Mesothelial cell of epicardium (in vitro differentiated cells): ENCODE results near the gene UBA3. TPM values are rescaled to one million over a fixed set of nuclear protein-coding genes. Genes with fewer than 3 reads are reported as not detected.

Source experiments
- DNase-seq, 2 experiments: peaks; one replicate each; pipeline ENCODE4 v3.0.0; 2021; ENCODE audit warnings: low spot score in 2 of 2; ENCODE audit not compliant: unreplicated experiment in 2 of 2
- H3K27ac Mint-ChIP-seq: 2 replicates; pipeline ENCODE4 v1.8.0; 2021; ENCODE audit warnings: mixed read lengths
- H3K27me3 Mint-ChIP-seq: 2 replicates; pipeline ENCODE4 v1.8.0; 2021; ENCODE audit warnings: low read depth, mixed read lengths
- H3K36me3 Mint-ChIP-seq: 2 replicates; pipeline ENCODE4 v1.8.0; 2021; ENCODE audit warnings: mixed read lengths
- H3K4me1 Mint-ChIP-seq: 2 replicates; pipeline ENCODE4 v1.8.0; 2021; ENCODE audit warnings: mixed read lengths
- H3K4me3 Mint-ChIP-seq: 2 replicates; pipeline ENCODE4 v1.8.0; 2021; ENCODE audit warnings: mild to moderate bottlenecking, moderate library complexity, mixed read lengths
- H3K9me3 Mint-ChIP-seq: 2 replicates; pipeline ENCODE4 v1.8.0; 2021; ENCODE audit warnings: mixed read lengths
- CTCF ChIP-seq: fragments of 200-600 bp; sonication (generic); IDR thresholded peaks from one replicate; pipeline ENCODE4 v1.5.0; 2021; ENCODE audit warnings: antibody characterized with exemption; ENCODE audit not compliant: unreplicated experiment
- total RNA-seq: library from RNA; stranded (reverse); gene quantifications from 3 replicates; pipeline ENCODE4 v1.2.1, GENCODE V29; 2021

UBA3 gene
- total RNA-seq, 1 donor from 2014 or later: 62.1 TPM

- H3K9me3 Mint-ChIP-seq: no peaks in the 10 kb centered on the region
- no peak within 1 kb of the TSS for H3K27ac Mint-ChIP-seq
- peaks cover 9% of the 10 kb centered on the region for H3K4me1 Mint-ChIP-seq
- H3K4me3 Mint-ChIP-seq: no peak within 1 kb of the TSS
- TF ChIP-seq CTCF: no peak
- no peaks in the 10 kb centered on the region for H3K27me3 Mint-ChIP-seq
- H3K36me3 Mint-ChIP-seq: no peaks in the 10 kb centered on the region
- no peak for DNase-seq
These were observed 42.2 kb upstream of the UBA3 start, which contains the start of gene LMOD3 for GRCh38 chr3:69122403-69122802. LMOD3 (minus strand) TSS chr3:69122595; CDS start chr3:69122386, 209 bp downstream.

DNA sequence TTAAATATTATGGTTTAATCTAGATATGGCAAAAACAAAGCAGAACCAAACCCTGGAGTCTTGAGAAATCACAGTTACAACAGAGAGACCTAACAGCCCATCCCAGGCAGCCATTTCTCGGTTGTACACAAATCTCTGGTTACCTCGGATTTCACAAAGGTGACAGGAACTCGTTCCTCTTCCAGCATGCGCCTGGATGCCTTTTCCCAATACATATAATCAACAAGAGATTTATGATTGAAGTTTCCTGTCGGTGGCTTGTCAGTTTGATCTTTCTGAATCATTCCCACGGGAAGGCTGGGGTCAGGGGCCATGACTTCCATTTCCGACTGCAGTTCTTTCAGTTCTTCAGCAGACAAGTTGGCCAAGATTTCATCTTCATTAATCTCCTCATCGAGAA lies 41.8 kb upstream of the UBA3 start:
- Mint-ChIP-seq H3K27me3 (no peaks in the 10 kb centered on the region), H3K4me1 (peaks cover 13% of the 10 kb centered on the region), H3K36me3 (no peaks in the 10 kb centered on the region), H3K9me3 (no peaks in the 10 kb centered on the region), H3K4me3 (no peak overlapping the region), H3K27ac (no peak overlapping the region)
- no peak for DNase-seq
- TF ChIP-seq CTCF: no peak

GRCh38 chr3:69121513-69121912 lies 41.3 kb upstream of the UBA3 start:
- no peak for TF ChIP-seq CTCF
- no peak overlapping the region for H3K27ac Mint-ChIP-seq
- H3K27me3 Mint-ChIP-seq: no peaks in the 10 kb centered on the region
- DNase-seq: no peak
- no peak overlapping the region for H3K4me3 Mint-ChIP-seq
- H3K4me1 Mint-ChIP-seq: peaks cover 18% of the 10 kb centered on the region
- H3K36me3 Mint-ChIP-seq: no peaks in the 10 kb centered on the region
- no peaks in the 10 kb centered on the region for H3K9me3 Mint-ChIP-seq

- peak; percentile 93 for TF ChIP-seq CTCF
- H3K4me3 Mint-ChIP-seq: no peak overlapping the region
- no peaks in the 10 kb centered on the region for H3K27me3 Mint-ChIP-seq
- H3K36me3 Mint-ChIP-seq: no peaks in the 10 kb centered on the region
- H3K27ac Mint-ChIP-seq: no peak overlapping the region
- H3K9me3 Mint-ChIP-seq: no peaks in the 10 kb centered on the region
- DNase-seq: peak; percentile 34 to 81
- H3K4me1 Mint-ChIP-seq: peaks cover 23% of the 10 kb centered on the region
These were observed 40.8 kb upstream of the UBA3 start for GRCh38 chr3:69120879-69121464.

GRCh38 chr3:69119681-69120080 lies 39.5 kb upstream of the UBA3 start:
- TF ChIP-seq CTCF: no peak
- H3K36me3 Mint-ChIP-seq: no peaks in the 10 kb centered on the region
- peaks cover 27% of the 10 kb centered on the region for H3K4me1 Mint-ChIP-seq
- no peak for DNase-seq
- no peaks in the 10 kb centered on the region for H3K9me3 Mint-ChIP-seq
- H3K27ac Mint-ChIP-seq: no peak overlapping the region
- no peak overlapping the region for H3K4me3 Mint-ChIP-seq
- H3K27me3 Mint-ChIP-seq: no peaks in the 10 kb centered on the region

GRCh38 chr3:69119138-69119537 lies 39.0 kb upstream of the UBA3 start:
- H3K4me1 Mint-ChIP-seq: peaks cover 27% of the 10 kb centered on the region
- H3K9me3 Mint-ChIP-seq: no peaks in the 10 kb centered on the region
- no peak overlapping the region for H3K4me3 Mint-ChIP-seq
- H3K36me3 Mint-ChIP-seq: no peaks in the 10 kb centered on the region
- H3K27ac Mint-ChIP-seq: no peak overlapping the region
- DNase-seq: no peak
- no peak for TF ChIP-seq CTCF
- no peaks in the 10 kb centered on the region for H3K27me3 Mint-ChIP-seq
